Pancreas (tissue), 10 donors: ENCODE data around the gene BAZ1A. TPM values are rescaled to one million over a fixed set of nuclear protein-coding genes. Genes with fewer than 3 reads are reported as not detected.

Experiments
- ATAC-seq, 4 donors: fragments of 200-7000 bp; cut with Tn5 transposase; one replicate each; pipeline versions ENCODE4 v1.8.0 to v1.9.1; 2020; ENCODE audit warnings: mild to moderate bottlenecking in 4 of 4, moderate library complexity in 4 of 4
- DNase-seq, 6 donors: peaks; one replicate each; pipeline ENCODE4 v3.0.0-alpha.2; 2020
- FAIRE-seq: peaks from 2 replicates; lab custom pipeline; 2012; peaks lifted over from hg19 to GRCh38; lab: Jason Lieb, UNC
- H3K27ac ChIP-seq, 4 donors: fragments of 200-600 bp; sonication (generic); 1 replicate in 3 of 4; 2 replicates in 1 of 4; pipeline versions ENCODE4 v1.5.0 to v1.8.0; 2020
- H3K27me3 ChIP-seq, 4 donors: fragments of 200-600 bp; one replicate each; pipeline ENCODE4 v1.8.0; 2021
- H3K36me3 ChIP-seq, 3 donors: fragments of 200-600 bp; sonication (generic) in 1 of 3; one replicate each; pipeline versions ENCODE4 v1.5.0 to v1.8.0; 2020 to 2021
- H3K4me1 ChIP-seq, 3 donors: fragments of 200-600 bp; one replicate each; pipeline ENCODE4 v1.8.0; 2021
- H3K4me3 ChIP-seq, 4 donors: fragments of 200-600 bp; sonication (generic) in 2 of 4; one replicate each; pipeline versions ENCODE4 v1.5.0 to v1.8.0; 2020 to 2021
- H3K9me3 ChIP-seq, 4 donors: fragments of 200-600 bp; one replicate each; pipeline ENCODE4 v1.8.0; 2021
- CTCF ChIP-seq, 4 donors: fragments of 200-600 bp; sonication (generic) in 3 of 4; IDR thresholded peaks; one replicate each; pipeline versions ENCODE4 v1.5.0 to v1.8.0; 2021; ENCODE audit warnings: antibody characterized with exemption in 4 of 4
- WGBS, 2 donors: extraction: QIAGEN DNeasy Blood & Tissue Kit; methylation state at CpG; one replicate each; pipeline ENCODE4 v1.1.7; 2013; 5-methylcytosine and 5-hydroxymethylcytosine counted together
- intact Hi-C, 3 donors: fragments of 100-400 bp; cut with DNase I; formaldehyde crosslinking; loops; one replicate each; pipeline versions ENCODE4 v1.11.1 to v1.14.2; 2022
- polyA plus RNA-seq, 2 donors: library from polyadenylated mRNA; stranded (reverse); fragments of 200-250 nt; gene quantifications; one replicate each; pipeline ENCODE4 v1.2.3, GENCODE V29; 2013
- total RNA-seq, 6 donors: library from RNA; stranded (reverse); fragmentation: NEBNext Ultra II Directional in 4 of 6; extraction: Animal tissue kit (Norgen Biotek cat#: 25700) in 4 of 6; gene quantifications; one replicate each; pipeline versions ENCODE4 v1.2.1 to v1.2.4, GENCODE V29; 2021 to 2023
- donor health status: healthy with polysubstance abuse.
- donor health status: DM: no; HTN: no; CAD: no; lungs with moderate emphysema.
- donor health status: DM: no; HTN: no; CAD: no.
- donor health status: control.
- donor health status: control.
- donor health status: Bipolar disorder and iron deficiency.
- donor health status: DM: yes; HTN: yes; CAD: no.
- donor health status: DM: no; HTN: no; CAD: no.
- donor health status: DM: no; HTN: no; CAD: no.
- donor health status: DM: yes; HTN: yes; CAD: no.

The BAZ1A gene
- total and polyA plus RNA-seq, 8 donors, result 5.6 to 12.1 (median 7.2) TPM

GRCh38 chr14:34872822-34873588 lies 2.2 kb downstream of the BAZ1A start:
- Histone ChIP-seq H3K9me3 (no peaks in the 10 kb centered on the region), H3K27me3 (no peaks in the 10 kb centered on the region), H3K4me3 (peak overlapping the region; percentile 78 to 95 (median 88)), H3K36me3 (no peaks in the 10 kb centered on the region), H3K27ac (peak overlapping the region; percentile 97 to 100 (median 98)), H3K4me1 (peaks cover 0 to 7% (median 5%) of the 10 kb centered on the region in 3 donors)
- no peak for FAIRE-seq
- TF ChIP-seq CTCF (IDR thresholded peaks at IDR 0.05), result no peak
- peak in 2 of 4 donors; percentile 10 to 61 for ATAC-seq
- DNase-seq, result no peak
- intact Hi-C loops, result no loop called here
- WGBS, 2 donors, result 1% methylated on average over 19 of the region's 19 CpGs

GRCh38 chr14:34867199-34867598 lies 8.0 kb downstream of the BAZ1A start:
- no peak for DNase-seq
- FAIRE-seq, result no peak
- Histone ChIP-seq H3K27ac (no peak overlapping the region), H3K27me3 (no peaks in the 10 kb centered on the region), H3K36me3 (no peaks in the 10 kb centered on the region), H3K4me3 (no peak overlapping the region), H3K9me3 (no peaks in the 10 kb centered on the region), H3K4me1 (peaks cover 0 to 4% (median 0%) of the 10 kb centered on the region in 3 donors)
- intact Hi-C loops, result no loop called here
- TF ChIP-seq CTCF (IDR thresholded peaks at IDR 0.05), result no peak
- no peak for ATAC-seq
- 95 to 97% methylated on average over 5 of the region's 5 CpGs for WGBS, 2 donors

GRCh38 chr14:34865889-34866574 lies 9.1 kb downstream of the BAZ1A start:
- no peaks in the 10 kb centered on the region for H3K9me3 ChIP-seq
- TF ChIP-seq CTCF (IDR thresholded peaks at IDR 0.05), result no peak
- FAIRE-seq (no peak), ATAC-seq (no peak), DNase-seq (no peak)
- H3K4me3 ChIP-seq, result no peak overlapping the region
- no peak overlapping the region for H3K27ac ChIP-seq
- intact Hi-C loops, result no loop called here
- WGBS, 2 donors, result 94 to 96% methylated on average over 13 of the region's 13 CpGs
- no peaks in the 10 kb centered on the region for H3K27me3 ChIP-seq
- no peaks in the 10 kb centered on the region for H3K36me3 ChIP-seq
- H3K4me1 ChIP-seq, result no peaks in the 10 kb centered on the region

GRCh38 chr14:34863844-34864243 lies 11.3 kb downstream of the BAZ1A start:
- H3K36me3 ChIP-seq, result no peaks in the 10 kb centered on the region
- DNase-seq (no peak), FAIRE-seq (no peak), ATAC-seq (no peak)
- H3K27ac ChIP-seq, result no peak overlapping the region
- intact Hi-C loops, result no loop called here
- H3K9me3 ChIP-seq, result no peaks in the 10 kb centered on the region
- H3K4me1 ChIP-seq, result no peaks in the 10 kb centered on the region
- no peaks in the 10 kb centered on the region for H3K27me3 ChIP-seq
- H3K4me3 ChIP-seq, result no peak overlapping the region
- no peak for TF ChIP-seq CTCF (IDR thresholded peaks at IDR 0.05)
- 94 to 96% methylated on average over 1 of the region's 1 CpG for WGBS, 2 donors

GRCh38 chr14:34858765-34859164 lies 16.4 kb downstream of the BAZ1A start:
- H3K27me3 ChIP-seq, result no peaks in the 10 kb centered on the region
- WGBS, 2 donors, result 90 to 91% methylated on average over 2 of the region's 2 CpGs
- H3K4me3 ChIP-seq, result no peak overlapping the region
- no peak for FAIRE-seq
- no peak for ATAC-seq
- no peak for DNase-seq
- TF ChIP-seq CTCF (IDR thresholded peaks at IDR 0.05), result no peak
- H3K4me1 ChIP-seq, result no peaks in the 10 kb centered on the region
- H3K9me3 ChIP-seq, result no peaks in the 10 kb centered on the region
- H3K36me3 ChIP-seq, result no peaks in the 10 kb centered on the region
- intact Hi-C loops, result no loop called here
- H3K27ac ChIP-seq, result no peak overlapping the region
